K562 (cell line): Measurements from ENCODE around the gene TEX52. TPM values are rescaled to one million over a fixed set of nuclear protein-coding genes. Genes with fewer than 3 reads are reported as not detected.

Source experiments
- ARID2 ChIP-seq: fragments of 450-650 bp; IDR thresholded peaks from 2 replicates; pipeline ENCODE4 v1.6.1; 2017; ENCODE audit warnings: antibody characterized with exemption, mild to moderate bottlenecking
- ARID4B ChIP-seq: sonication (generic); formaldehyde crosslinking; IDR thresholded peaks from 2 replicates; pipeline ENCODE4 v1.8.0; 2022; ENCODE audit warnings: mild to moderate bottlenecking, missing genetic modification reagents
- CCNT2 ChIP-seq: IDR thresholded peaks from 2 replicates; pipeline ENCODE4 v1.6.1; 2011; ENCODE audit warnings: borderline replicate concordance, low read depth, mild to moderate bottlenecking, moderate library complexity, mixed read lengths, low read length; ENCODE audit not compliant: insufficient read length; ENCODE audit errors: extremely low read depth
- ELF2 ChIP-seq: fragments of 250-450 bp; sonication (Bioruptor Pico); IDR thresholded peaks from 2 replicates; pipeline ENCODE4 v1.5.0; 2021; ENCODE audit warnings: mild to moderate bottlenecking
- HDAC8 ChIP-seq: fragments of 450-650 bp; IDR thresholded peaks from 2 replicates; pipeline ENCODE4 v1.6.1; 2016; ENCODE audit warnings: mild to moderate bottlenecking, missing genetic modification characterization, moderate library complexity, missing compliant biosample characterization
- LARP7 ChIP-seq: fragments of 450-650 bp; IDR thresholded peaks from 2 replicates; pipeline ENCODE4 v1.6.1; 2016
- MAFF ChIP-seq: IDR thresholded peaks from 2 replicates; pipeline ENCODE4 v1.6.1; 2012; ENCODE audit warnings: low read length, improper control_type of control experiment
- MBD2 ChIP-seq: sonication (generic); IDR thresholded peaks from 2 replicates; pipeline ENCODE4 v1.6.1; 2016; ENCODE audit warnings: low read depth, borderline replicate concordance
- NFE2 ChIP-seq: IDR thresholded peaks from 2 replicates; pipeline ENCODE4 v1.6.1; 2014; ENCODE audit warnings: antibody characterized with exemption, low read depth
- PCBP2 ChIP-seq: fragments of 200-400 bp; formaldehyde crosslinking; IDR thresholded peaks from 2 replicates; pipeline ENCODE4 v1.6.1; 2018; ENCODE audit warnings: low read length, low read depth, mild to moderate bottlenecking, moderate library complexity; ENCODE audit not compliant: poor library complexity, severe bottlenecking
- POU5F1 ChIP-seq: fragments of 150-350 bp; IDR thresholded peaks from 2 replicates; pipeline ENCODE4 v1.6.1; 2014; ENCODE audit warnings: borderline replicate concordance, low read length, low read depth, mild to moderate bottlenecking; ENCODE audit not compliant: partially characterized antibody
- SMC3 ChIP-seq: conservative IDR thresholded peaks from 2 replicates; pipeline ENCODE4 v1.6.1; 2011; ENCODE audit warnings: low read depth, low read length, improper control_type of control experiment; ENCODE audit not compliant: insufficient read depth
- YBX1 ChIP-seq: fragments of 450-650 bp; IDR thresholded peaks from 2 replicates; pipeline ENCODE4 v1.7.1; 2016; ENCODE audit warnings: mild to moderate bottlenecking
- ZBED1 ChIP-seq: IDR thresholded peaks from 2 replicates; pipeline ENCODE4 v1.6.1; 2014
- ZFP91 ChIP-seq: sonication (generic); formaldehyde crosslinking; IDR thresholded peaks from 2 replicates; pipeline ENCODE4 v1.8.0; 2022; ENCODE audit warnings: mild to moderate bottlenecking, missing genetic modification reagents
- ZNF263 ChIP-seq: sonication (generic); formaldehyde crosslinking; IDR thresholded peaks from 2 replicates; pipeline ENCODE4 v1.8.0; 2022; ENCODE audit warnings: mild to moderate bottlenecking, missing genetic modification reagents, borderline replicate concordance
- ZNF431 ChIP-seq: sonication (generic); formaldehyde crosslinking; IDR thresholded peaks from 2 replicates; pipeline ENCODE4 v1.8.0; 2022; ENCODE audit warnings: mild to moderate bottlenecking, missing genetic modification reagents
- ZNF830 ChIP-seq: fragments of 250-450 bp; sonication (Bioruptor Pico); IDR thresholded peaks from 2 replicates; pipeline ENCODE4 v1.5.0; 2021; ENCODE audit warnings: mild to moderate bottlenecking
- ZSCAN29 ChIP-seq: fragments of 450-650 bp; IDR thresholded peaks from 2 replicates; pipeline ENCODE4 v1.6.1; 2017
- polyA plus RNA-seq, 8 experiments: library from polyadenylated mRNA; depleted of rRNA in 4 of 8; stranded (reverse) in 5 of 8; unstranded in 3 of 8; fragments of >200 nt; fragmentation: Nextera tagmentation in 2 of 8; fragmentation: Illumina TruSeq in 1 of 8; extraction: Ambion mirVana in 2 of 8; extraction: Trizol in 1 of 8; gene quantifications; 2 replicates each; pipeline versions ENCODE4 v1.2.1 to v1.2.3, GENCODE V29; 2011 to 2014; ENCODE audit warnings: inconsistent platforms in 1 of 8, missing spikeins in 1 of 8
- total RNA-seq, 7 experiments: library from RNA; depleted of rRNA in 6 of 7; stranded (reverse); fragments of >200 nt in 6 of 7; fragmentation: Illumina TruSeq in 2 of 7; extraction: Trizol in 2 of 7; gene quantifications; 2 replicates each; pipeline versions ENCODE4 v1.2.1 to v1.2.3, GENCODE V29; 2011 to 2021; ENCODE audit warnings: low replicate concordance in 1 of 7
- TF ChIP-seq, protein P1 (sequence below): sonication (generic); formaldehyde crosslinking; IDR thresholded peaks from 2 replicates; pipeline ENCODE4 v1.8.0; 2022; ENCODE audit warnings: mild to moderate bottlenecking, low read depth, missing genetic modification reagents

The TEX52 gene
- total and polyA plus RNA-seq, 9 of the 15 experiments (the other 6 are each of a cell fraction or from before 2014, with no cell fraction given) = not detected

DNA sequence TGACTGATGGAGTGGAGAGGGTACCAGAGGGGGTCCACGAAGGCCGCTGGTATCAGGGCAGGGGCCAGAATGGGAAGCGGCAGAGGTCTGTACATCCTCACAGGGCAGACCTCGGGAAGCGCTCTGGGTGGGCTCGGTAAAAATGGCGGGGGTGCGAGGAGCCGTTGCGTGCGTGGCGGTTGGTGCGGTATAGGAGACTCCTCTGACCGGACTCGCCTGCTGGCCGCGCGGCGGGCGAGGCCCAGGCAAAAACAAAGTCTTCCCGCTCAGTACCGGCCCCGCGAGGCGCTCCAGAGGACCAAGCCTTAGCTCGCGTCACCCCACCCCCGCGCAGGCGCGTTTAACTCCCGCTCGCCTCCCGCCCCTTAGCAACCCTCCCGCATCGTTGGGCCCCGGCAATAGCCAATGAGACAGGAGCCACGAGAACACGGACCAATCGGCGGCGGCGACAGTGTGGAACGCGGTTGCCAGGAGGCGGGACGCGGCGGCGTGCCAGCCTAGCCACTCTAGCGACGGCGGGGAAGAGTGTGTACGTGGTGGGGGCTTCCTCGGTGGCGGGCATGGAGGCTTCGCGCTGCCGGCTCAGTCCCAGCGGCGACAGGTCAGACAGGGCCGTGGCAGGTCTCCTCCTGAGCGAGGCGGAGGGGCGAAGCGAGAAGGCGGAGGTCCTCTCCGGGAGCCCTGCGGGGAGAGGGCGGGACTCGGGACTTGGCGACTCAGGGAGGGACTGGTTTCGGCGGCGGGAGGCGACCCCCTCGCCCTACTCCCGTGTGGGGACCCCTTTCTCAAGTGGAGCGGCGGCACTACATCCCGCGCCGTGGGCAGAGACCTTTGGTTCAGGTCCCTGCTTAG lies 33.8 kb upstream of the TEX52 start, which contains the start of gene TULP3 (continued):
- TF ChIP-seq ARID4B (peak; percentile 60; the same call in 1 of the 2 replicates), HDAC8 (tag) (no peak), MBD2 (peak; percentile 95), ZSCAN29 (no peak), POU5F1 (no peak), PCBP2 (no peak), NFE2 (no peak), MAFF (no peak), SMC3 (no peak), YBX1 (no peak), ARID2 (no peak), ZNF263 (no peak), LARP7 (no peak), ZNF830 (CRISPR knock-in tag) (no peak), CCNT2 (peak; percentile 57), ZBED1 (no peak), ELF2 (CRISPR knock-in tag) (no peak), ZNF431 (CRISPR knock-in tag) (no peak), ZFP91 (CRISPR knock-in tag) (no peak)
- TF ChIP-seq, protein P1, sequence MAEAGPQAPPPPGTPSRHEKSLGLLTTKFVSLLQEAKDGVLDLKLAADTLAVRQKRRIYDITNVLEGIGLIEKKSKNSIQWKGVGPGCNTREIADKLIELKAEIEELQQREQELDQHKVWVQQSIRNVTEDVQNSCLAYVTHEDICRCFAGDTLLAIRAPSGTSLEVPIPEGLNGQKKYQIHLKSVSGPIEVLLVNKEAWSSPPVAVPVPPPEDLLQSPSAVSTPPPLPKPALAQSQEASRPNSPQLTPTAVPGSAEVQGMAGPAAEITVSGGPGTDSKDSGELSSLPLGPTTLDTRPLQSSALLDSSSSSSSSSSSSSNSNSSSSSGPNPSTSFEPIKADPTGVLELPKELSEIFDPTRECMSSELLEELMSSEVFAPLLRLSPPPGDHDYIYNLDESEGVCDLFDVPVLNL (CRISPR knock-in tag) = no peak
